ENCODE data around the gene NSL1.
A peak's percentile ranks its signal among the peaks of the same experiment; 100 is the strongest.

The NSL1 gene

GRCh38 chr1:212703991-212704564 is 87.5 kb downstream of the NSL1 start:
- DNase-seq (ENCODE audit: low spot score), result no peak

- DNase-seq (ENCODE audit: low spot score), result no peak
Observed at GRCh38 chr1:212702672-212703071, 88.9 kb downstream of the NSL1 start.

GRCh38 chr1:212701910-212702309 is 89.7 kb downstream of the NSL1 start:
- DNase-seq (ENCODE audit: low spot score), result no peak

GRCh38 chr1:212700892-212701819 is 90.4 kb downstream of the NSL1 start:
- DNase-seq (ENCODE audit: low spot score), result peak; percentile 70

GRCh38 chr1:212700223-212700891 is 91.2 kb downstream of the NSL1 start:
- peak; percentile 69 for DNase-seq (ENCODE audit: low spot score)

- no peak for DNase-seq (ENCODE audit: low spot score)
Observed at GRCh38 chr1:212699625-212700222, 91.9 kb downstream of the NSL1 start, which contains the start of gene BATF3. Gene BATF3 (minus strand): TSS chr1:212699840. CDS start chr1:212699762, 78 bp downstream.

- DNase-seq (ENCODE audit: low spot score), result no peak
Observed at GRCh38 chr1:212699104-212699624, 92.4 kb downstream of the NSL1 start.

GRCh38 chr1:212698467-212699103 is 93.0 kb downstream of the NSL1 start:
- no peak for DNase-seq (ENCODE audit: low spot score)

GRCh38 chr1:212696721-212697331 is 94.8 kb downstream of the NSL1 start:
- DNase-seq (ENCODE audit: low spot score), result no peak

GRCh38 chr1:212692774-212693644 is 98.6 kb downstream of the NSL1 start:
- no peak for DNase-seq (ENCODE audit: low spot score)

- DNase-seq (ENCODE audit: low spot score), result no peak
Observed at GRCh38 chr1:212691561-212692071, 100.0 kb downstream of the NSL1 start.

- no peak for DNase-seq (ENCODE audit: low spot score)
Observed at GRCh38 chr1:212690816-212691403, 100.7 kb downstream of the NSL1 start.

GRCh38 chr1:212689758-212690529 is 101.6 kb downstream of the NSL1 start:
- DNase-seq (ENCODE audit: low spot score), result no peak

- no peak for DNase-seq (ENCODE audit: low spot score)
Observed at GRCh38 chr1:212689196-212689725, 102.3 kb downstream of the NSL1 start.

- no peak for DNase-seq (ENCODE audit: low spot score)
Observed at GRCh38 chr1:212688341-212689047, 103.1 kb downstream of the NSL1 start.

GRCh38 chr1:212687811-212688210 is 103.8 kb downstream of the NSL1 start:
- no peak for DNase-seq (ENCODE audit: low spot score)

GRCh38 chr1:212686591-212686990 is 105.0 kb downstream of the NSL1 start:
- DNase-seq (ENCODE audit: low spot score), result peak; percentile 36

- peak; percentile 12 for DNase-seq (ENCODE audit: low spot score)
Observed at GRCh38 chr1:212686069-212686468, 105.5 kb downstream of the NSL1 start.

All from left forelimb (tissue), 1 donor.